Forelimb muscle (tissue), 1 donor: Measurements from ENCODE around the gene SPACA4. TPM values are rescaled to one million over a fixed set of nuclear protein-coding genes. Genes with fewer than 3 reads are reported as not detected.

ENCODE experiments used
- DNase-seq: peaks from one replicate; pipeline ENCODE4 v3.0.0-alpha.2; 2013; ENCODE audit warnings: low read depth
- polyA plus RNA-seq: library from polyadenylated mRNA; unstranded; fragments of 120-200 nt; gene quantifications from one replicate; pipeline ENCODE4 v1.2.1, GENCODE V29; 2013; ENCODE audit not compliant: insufficient read length

Gene SPACA4
- polyA plus RNA-seq, 1 donor: not detected

- no peak for DNase-seq
Measured at GRCh38 chr19:48596679-48597465, 9.7 kb upstream of the SPACA4 start.

GRCh38 chr19:48598996-48599700 lies 7.4 kb upstream of the SPACA4 start:
- DNase-seq: no peak

- DNase-seq: no peak
Measured at GRCh38 chr19:48600679-48601417, 5.7 kb upstream of the SPACA4 start.

- DNase-seq: no peak
Measured at GRCh38 chr19:48603001-48603400, 3.5 kb upstream of the SPACA4 start.

DNA sequence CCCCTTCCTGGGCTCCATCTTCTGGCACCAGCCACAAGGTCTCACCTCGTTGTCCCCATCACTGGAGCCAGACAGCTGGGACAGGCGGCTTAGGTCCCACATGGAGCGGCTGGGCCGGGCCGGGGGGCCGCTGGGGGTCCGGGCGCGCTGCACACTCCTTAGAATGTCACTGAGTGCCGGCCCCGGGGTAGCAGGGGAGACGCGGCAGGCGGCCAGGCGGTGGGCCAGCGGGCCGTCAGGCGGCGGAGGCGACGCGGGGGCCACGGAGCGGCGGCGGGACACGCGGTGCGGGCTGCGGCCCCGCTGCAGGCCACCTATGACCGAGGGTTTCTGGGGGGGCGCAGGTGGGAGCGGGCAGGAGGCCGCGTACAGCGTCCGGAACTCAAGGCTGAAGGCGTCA lies 3.1 kb upstream of the SPACA4 start:
- DNase-seq: no peak

- no peak for DNase-seq
Measured at GRCh38 chr19:48603850-48604249, 2.7 kb upstream of the SPACA4 start.

GRCh38 chr19:48607359-48607755 lies 815 bp downstream of the SPACA4 start:
- no peak for DNase-seq

DNA sequence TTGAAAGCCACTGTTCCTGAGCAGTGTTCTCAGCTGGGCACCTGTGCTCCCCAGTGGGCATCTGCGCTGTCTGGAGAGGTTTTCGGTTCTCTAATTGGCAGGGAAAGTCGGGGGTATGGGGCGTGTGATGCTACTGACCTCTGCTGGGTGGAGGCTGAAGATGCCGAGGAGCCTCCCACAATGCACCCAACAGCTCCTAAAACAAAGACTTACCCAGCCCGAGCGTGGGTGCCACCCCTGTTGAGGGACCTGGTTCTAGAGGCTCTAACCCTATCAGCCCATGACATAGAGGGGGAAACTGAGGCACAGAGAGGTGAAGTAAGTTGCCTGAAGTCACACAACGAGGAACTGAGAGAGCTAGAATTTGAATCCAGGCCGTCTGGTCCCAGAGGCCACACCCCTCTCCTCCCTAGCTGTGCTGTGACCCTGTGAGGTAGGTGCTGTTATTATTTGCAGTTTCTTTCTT lies 2.3 kb downstream of the SPACA4 start:
- no peak for DNase-seq

DNA sequence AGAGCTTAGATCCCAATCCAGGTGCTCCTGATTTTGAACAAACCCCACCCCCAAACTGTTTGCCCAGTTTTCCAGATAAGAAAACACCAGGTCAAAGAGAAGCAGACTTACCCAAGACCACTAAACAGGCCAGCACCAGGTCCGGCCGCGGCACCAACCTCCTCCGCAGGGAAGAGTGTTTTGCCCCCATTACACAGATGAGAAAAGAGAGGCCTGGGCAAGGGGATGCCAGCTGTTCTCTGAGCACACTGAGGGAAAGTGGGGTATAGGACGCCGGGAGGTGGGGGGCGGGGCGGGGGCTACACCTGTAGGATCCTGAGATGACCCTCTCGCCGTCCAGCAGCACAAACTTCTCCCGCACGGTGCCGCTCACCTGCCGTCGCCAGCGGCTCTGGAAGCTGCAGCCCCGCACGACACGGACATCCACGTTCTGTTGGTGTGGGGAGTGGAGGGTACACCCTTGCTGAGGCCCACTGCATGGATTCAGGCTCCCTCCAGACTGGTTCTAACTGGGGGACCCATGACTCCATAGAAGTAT lies 3.1 kb downstream of the SPACA4 start:
- no peak for DNase-seq

GRCh38 chr19:48611872-48612271 lies 5.3 kb downstream of the SPACA4 start:
- no peak for DNase-seq

DNA sequence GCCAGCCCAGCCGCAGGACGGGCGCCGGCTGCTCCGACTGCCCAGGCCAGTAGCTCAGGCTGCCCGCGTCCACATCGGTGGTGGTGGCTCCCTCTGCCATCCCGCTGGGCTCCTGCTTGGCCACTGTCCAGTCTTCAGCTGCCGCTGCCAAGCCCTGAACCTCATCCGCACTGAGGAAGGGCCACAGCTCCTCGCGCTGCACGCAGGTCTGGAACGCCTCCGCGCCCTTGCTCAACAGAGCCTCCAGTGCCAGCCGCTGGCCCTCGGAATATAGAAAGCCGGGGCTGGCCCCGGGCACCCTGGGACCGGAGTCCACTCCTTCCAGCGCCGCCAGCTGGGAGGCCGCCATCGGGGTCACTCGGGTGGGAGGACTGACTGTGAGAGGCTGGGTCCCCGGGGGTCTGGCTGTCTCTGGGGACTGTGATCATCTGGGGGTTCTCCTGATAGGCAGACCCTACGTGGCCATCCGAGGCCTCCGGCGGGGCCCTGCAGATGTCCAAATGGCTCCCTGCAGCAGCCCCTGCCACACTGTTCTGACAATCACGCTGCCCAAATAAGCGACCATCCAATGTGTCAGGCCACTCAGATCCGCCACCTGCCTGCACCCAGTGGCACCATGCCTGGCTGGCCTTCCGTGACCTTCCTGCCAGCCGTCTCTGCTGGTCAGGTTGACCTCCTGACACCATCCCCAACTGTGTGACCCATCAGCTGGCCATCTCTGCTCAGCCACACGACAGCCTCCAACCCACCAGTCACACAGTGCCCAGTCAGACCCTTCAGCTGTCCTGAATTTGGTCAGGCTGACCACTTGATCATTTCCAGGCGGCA lies 6.7 kb downstream of the SPACA4 start:
- no peak for DNase-seq

GRCh38 chr19:48613852-48614435 lies 7.4 kb downstream of the SPACA4 start:
- no peak for DNase-seq

DNA sequence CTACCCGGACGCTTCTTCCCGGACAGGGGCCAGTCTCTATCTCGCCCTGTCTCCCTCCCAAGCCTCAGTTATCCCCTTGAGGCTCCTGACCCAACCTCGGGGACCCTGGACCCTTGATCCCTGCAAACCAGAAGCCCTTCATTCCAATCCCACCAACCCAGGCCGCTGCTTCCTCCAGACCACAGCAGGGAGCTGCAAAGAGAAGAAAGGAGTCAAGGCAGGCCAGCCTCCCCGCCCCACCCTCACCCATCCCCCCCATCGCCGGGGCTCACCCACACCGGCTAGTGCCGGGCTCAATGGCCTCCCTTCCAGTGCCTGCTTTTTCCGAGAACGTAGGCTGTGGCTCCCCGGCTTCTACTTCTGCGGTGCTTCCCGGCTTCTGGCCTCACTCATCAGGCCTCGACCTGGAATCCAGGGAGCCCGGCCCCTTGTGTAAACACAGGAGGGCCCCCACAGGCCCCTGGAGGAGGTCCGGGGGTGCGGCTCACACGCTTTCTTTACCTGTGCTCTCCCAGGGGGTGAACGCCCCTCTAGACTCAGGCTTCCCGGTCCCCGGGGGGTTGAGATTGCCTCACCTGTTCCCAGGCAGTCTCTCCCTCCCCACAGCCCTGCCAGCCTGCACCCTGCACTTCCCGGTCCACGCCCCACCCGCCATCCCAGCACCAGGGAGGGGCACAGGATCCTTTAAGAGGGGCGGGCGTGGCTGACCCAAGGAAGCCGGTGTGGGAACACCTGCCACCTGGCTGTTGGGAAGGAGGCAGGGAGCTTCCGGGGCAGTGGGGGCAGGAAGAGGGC lies 8.1 kb downstream of the SPACA4 start, which contains the start of gene FAM83E:
FAM83E (minus strand) TSS at position 641 of the 795 bp plus-strand sequence. CDS start 1,704 bp downstream, outside the sequence.
- DNase-seq: no peak

DNA sequence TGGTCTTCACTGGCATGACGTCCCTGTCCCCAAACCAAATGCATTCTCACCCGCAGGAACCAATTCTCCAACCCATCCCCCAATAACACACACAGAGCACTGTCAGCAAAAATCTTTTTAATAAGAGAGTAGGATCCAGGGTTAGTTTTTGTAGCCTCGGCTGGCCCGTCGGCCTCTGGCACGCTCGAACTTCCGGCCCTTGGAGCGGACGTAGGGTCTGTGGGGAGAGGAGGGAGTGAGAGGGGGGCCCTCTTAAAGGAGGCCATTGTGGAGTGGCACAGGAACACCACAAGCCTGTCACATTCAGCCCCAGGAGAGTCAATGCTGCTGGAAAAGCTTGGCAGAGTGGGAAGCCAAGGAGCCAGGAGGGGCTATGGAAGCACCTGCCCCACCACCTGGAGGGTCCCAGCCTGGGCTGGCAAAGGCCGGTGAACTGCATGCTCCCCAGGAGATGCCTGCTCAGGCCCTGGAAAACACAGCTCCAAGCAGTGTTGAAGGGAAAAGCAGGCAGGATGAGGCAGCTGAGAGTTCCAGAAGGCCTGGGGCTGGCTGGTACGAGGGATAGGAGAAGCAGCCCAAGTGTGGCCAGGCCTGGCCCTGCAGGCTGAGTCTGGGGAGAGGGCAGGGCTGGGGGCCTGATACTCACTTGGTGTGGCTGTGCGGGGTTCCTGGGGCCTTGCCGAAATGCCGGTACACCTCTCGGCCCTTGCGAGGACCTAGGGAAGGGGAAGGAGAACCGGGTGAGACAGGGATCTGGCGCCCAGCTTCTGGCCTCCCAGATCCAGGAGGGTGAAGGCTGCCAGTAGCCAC lies 8.9 kb downstream of the SPACA4 start:
- DNase-seq: no peak

DNA sequence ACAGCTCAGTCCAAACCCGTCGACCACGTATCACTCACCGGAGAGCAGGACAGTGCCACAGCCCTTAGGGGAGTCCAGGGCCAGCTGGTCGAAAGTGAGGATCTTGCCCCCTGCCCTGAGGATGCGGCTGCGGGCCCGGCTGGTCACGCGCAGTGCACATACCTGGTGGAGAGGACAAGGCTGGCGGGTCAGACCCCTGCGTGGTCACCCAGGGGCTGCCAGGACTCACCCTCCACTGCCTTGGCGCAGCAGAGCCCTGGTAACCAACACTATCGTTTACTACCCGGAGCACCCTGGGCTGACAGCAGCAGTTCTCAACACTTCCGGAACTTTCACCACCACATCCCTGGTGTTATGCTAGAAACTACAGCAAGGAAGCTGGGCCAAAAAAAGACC lies 9.5 kb downstream of the SPACA4 start:
- no peak for DNase-seq

- no peak for DNase-seq
Measured at GRCh38 chr19:48616491-48617056, 10.0 kb downstream of the SPACA4 start.

DNA sequence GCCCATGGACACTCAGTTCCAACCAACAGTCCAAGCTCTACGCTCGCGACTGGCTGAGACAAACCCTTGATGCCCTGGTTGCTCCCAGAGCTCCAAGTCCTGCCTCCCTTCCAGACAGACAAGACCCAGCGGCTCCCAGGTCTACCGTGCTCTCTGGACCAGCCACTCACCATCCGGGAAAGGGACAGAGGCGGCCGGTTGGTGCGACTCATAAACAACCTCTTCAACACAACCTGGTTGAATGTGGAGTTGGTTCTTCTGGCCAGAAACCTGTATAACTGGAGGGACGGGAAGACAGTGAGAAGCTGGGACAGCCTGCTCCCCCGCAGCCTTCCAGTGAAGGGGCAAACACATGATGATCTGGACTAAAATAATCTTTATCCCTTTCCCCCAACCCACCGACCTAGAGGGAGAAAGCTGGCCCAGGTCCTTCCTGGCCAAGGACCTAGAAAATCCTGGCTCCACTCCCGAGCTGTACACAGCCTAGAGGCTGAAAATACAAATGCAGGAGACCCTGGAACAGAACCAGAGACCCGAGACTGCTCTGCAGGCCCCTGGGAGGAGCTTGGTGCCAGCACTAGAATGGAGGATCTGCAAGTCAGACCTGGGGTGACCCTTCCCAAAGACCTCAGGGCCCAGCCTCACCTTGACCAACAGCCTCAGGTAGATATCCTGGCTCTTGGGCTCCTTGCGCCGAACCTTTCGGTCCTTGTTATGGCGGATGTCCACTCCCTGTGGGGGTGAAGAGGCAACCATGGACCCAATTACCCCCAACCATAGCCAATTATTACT lies 10.8 kb downstream of the SPACA4 start:
- DNase-seq: no peak
